Esophagus muscularis mucosa (tissue), 4 donors: ENCODE measurements around the gene RTEL1.

ENCODE experiments used
- CTCF ChIP-seq, 3 experiments: fragments of 200-600 bp in 2 of 3; fragments of 450-650 bp in 1 of 3; sonication (generic) in 2 of 3; IDR thresholded peaks; one replicate each; pipeline ENCODE4 v1.5.1; 2017 to 2019; ENCODE audit warnings: antibody characterized with exemption in 3 of 3, mild to moderate bottlenecking in 2 of 3, moderate library complexity in 1 of 3
- EP300 ChIP-seq: sonication (generic); formaldehyde crosslinking; IDR thresholded peaks from one replicate; pipeline ENCODE4 v1.6.1; 2017; ENCODE audit warnings: antibody characterized with exemption
- POLR2A ChIP-seq: fragments of 450-650 bp; IDR thresholded peaks from one replicate; pipeline ENCODE4 v1.6.1; 2017; ENCODE audit warnings: antibody characterized with exemption, moderate library complexity, mild to moderate bottlenecking, low read depth
- POLR2AphosphoS5 ChIP-seq, 2 donors: sonication (generic); formaldehyde crosslinking; IDR thresholded peaks; one replicate each; pipeline ENCODE4 v1.6.1; 2017; ENCODE audit warnings: antibody characterized with exemption in 2 of 2

- TF ChIP-seq CTCF (IDR thresholded peaks at IDR 0.05) (no peak), POLR2AphosphoS5 (IDR thresholded peaks at IDR 0.05) (no peak), POLR2A (no peak), EP300 (no peak)
Measured at GRCh38 chr20:63734946-63735858, 77.1 kb downstream of the RTEL1 start.
